SK-N-SH (cell line): ENCODE results near the gene LCMT1. TPM values are rescaled to one million over a fixed set of nuclear protein-coding genes. Genes with fewer than 3 reads are reported as not detected.

Experiments
- CTCF ChIA-PET: fragments of 300-600, 350-600 bp; formaldehyde crosslinking; extraction: SDS; loops from one replicate; lab custom pipeline; 2021; lab: Yijun Ruan, JAX
- POLR2A ChIA-PET: fragments of 350-600 bp; sonication (Branson Sonifier 250); formaldehyde crosslinking; extraction: SDS; loops from one replicate; lab custom pipeline; 2020; ENCODE audit warnings: antibody characterized with exemption, inconsistent platforms; lab: Yijun Ruan, JAX
- DNase-seq: peaks from one replicate; pipeline ENCODE4 v3.0.0; 2012
- H2AFZ ChIP-seq: fragments of 200-600 bp; sonication (generic); 2 replicates; pipeline ENCODE4 v1.8.1; 2016; ENCODE audit warnings: antibody characterized with exemption, mild to moderate bottlenecking, low read depth
- H3F3A ChIP-seq: fragments of 200-600 bp; sonication (generic); replicated peaks from 2 replicates; pipeline ENCODE3; 2016; ENCODE audit warnings: antibody characterized with exemption, mild to moderate bottlenecking; ENCODE audit not compliant: insufficient read depth
- H3K27ac ChIP-seq, 2 experiments: fragments of 200-500 bp in 1 of 2; fragments of 200-600 bp in 1 of 2; sonication (Bioruptor generic) in 1 of 2; sonication (generic), shearing (Covaris generic) in 1 of 2; 2 replicates each; pipeline versions ENCODE4 v1.5.1 to v1.6.1; 2014 to 2016; ENCODE audit warnings: low read depth in 2 of 2, inconsistent platforms in 1 of 2, low read length in 1 of 2, mild to moderate bottlenecking in 1 of 2, mixed read lengths in 1 of 2
- H3K27me3 ChIP-seq: fragments of 200-600 bp; sonication (generic), shearing (Covaris generic); 2 replicates; pipeline ENCODE4 v1.6.1; 2016; ENCODE audit warnings: mixed run types; ENCODE audit not compliant: insufficient read depth
- H3K36me3 ChIP-seq, 2 experiments: fragments of 200-500 bp in 1 of 2; fragments of 200-600 bp in 1 of 2; sonication (Bioruptor generic) in 1 of 2; sonication (generic) in 1 of 2; replicated peaks in 1 of 2; 2 replicates each; pipeline versions ENCODE3 to v1.5.1; 2014 to 2016; ENCODE audit warnings: low read length in 1 of 2, mild to moderate bottlenecking in 1 of 2; ENCODE audit not compliant: insufficient read depth in 2 of 2, control insufficient read depth in 1 of 2
- H3K4me1 ChIP-seq, 2 experiments: fragments of 200-500 bp in 1 of 2; fragments of 200-600 bp in 1 of 2; sonication (Bioruptor generic) in 1 of 2; sonication (generic), shearing (Covaris generic) in 1 of 2; 2 replicates each; pipeline versions ENCODE4 v1.5.1 to v1.6.1; 2014 to 2016; ENCODE audit warnings: low read depth in 1 of 2, low read length in 1 of 2, mixed run types in 1 of 2; ENCODE audit not compliant: insufficient read depth in 2 of 2, control insufficient read depth in 1 of 2
- H3K4me2 ChIP-seq: fragments of 200-600 bp; sonication (generic), shearing (Covaris generic); 2 replicates; pipeline ENCODE4 v1.6.1; 2017; ENCODE audit warnings: mixed run types
- H3K4me3 ChIP-seq, 2 experiments: fragments of 200-500 bp in 1 of 2; fragments of 200-600 bp in 1 of 2; sonication (Bioruptor generic) in 1 of 2; sonication (generic), shearing (Covaris generic) in 1 of 2; 2 replicates each; pipeline versions ENCODE4 v1.5.1 to v1.8.1; 2014 to 2016; ENCODE audit warnings: low read depth in 2 of 2, inconsistent platforms in 1 of 2, low read length in 1 of 2, mild to moderate bottlenecking in 1 of 2, mixed read lengths in 1 of 2, moderate library complexity in 1 of 2
- H3K79me2 ChIP-seq: fragments of 200-600 bp; sonication (generic); 2 replicates; pipeline ENCODE4 v1.8.1; 2017; ENCODE audit warnings: mild to moderate bottlenecking; ENCODE audit not compliant: insufficient read depth
- H3K9ac ChIP-seq: fragments of 200-600 bp; sonication (generic); 2 replicates; pipeline ENCODE4 v1.6.1; 2017; ENCODE audit warnings: mixed run types
- H3K9me2 ChIP-seq: fragments of 200-600 bp; sonication (generic); 2 replicates; pipeline ENCODE4 v1.6.1; 2017; ENCODE audit warnings: mixed run types
- H3K9me3 ChIP-seq: fragments of 200-600 bp; sonication (generic); 2 replicates; pipeline ENCODE4 v1.6.1; 2017; ENCODE audit warnings: mixed run types, mild to moderate bottlenecking, moderate library complexity
- H4K20me1 ChIP-seq: fragments of 200-600 bp; sonication (generic); 2 replicates; pipeline ENCODE4 v1.6.1; 2017; ENCODE audit warnings: mild to moderate bottlenecking, mixed run types; ENCODE audit not compliant: insufficient read depth
- CHD2 ChIP-seq: fragments of 150-350 bp; IDR thresholded peaks from 2 replicates; pipeline ENCODE4 v1.6.1; 2018; ENCODE audit warnings: low read length; ENCODE audit not compliant: partially characterized antibody
- EP300 ChIP-seq, 2 experiments: IDR thresholded peaks; 2 replicates each; pipeline versions ENCODE4 v1.4.0 to v1.6.1; 2012; ENCODE audit warnings: borderline replicate concordance in 1 of 2, low read depth in 1 of 2, low read length in 1 of 2
- EZH2phosphoT487 ChIP-seq: fragments of 200-600 bp; sonication (generic); IDR thresholded peaks from 2 replicates; pipeline ENCODE4 v1.6.1; 2017; ENCODE audit warnings: low read depth, mixed run types, mild to moderate bottlenecking, antibody characterized with exemption, moderate library complexity, borderline replicate concordance
- FOXM1 ChIP-seq: IDR thresholded peaks from 2 replicates; pipeline ENCODE4 v1.4.0; 2012; ENCODE audit warnings: low read depth, mild to moderate bottlenecking
- MXI1 ChIP-seq: IDR thresholded peaks from 2 replicates; pipeline ENCODE4 v1.6.1; 2012; ENCODE audit warnings: mild to moderate bottlenecking, low read depth, low read length, improper control_type of control experiment
- NFIC ChIP-seq: IDR thresholded peaks from 2 replicates; pipeline ENCODE4 v1.4.0; 2012; ENCODE audit warnings: borderline replicate concordance
- NRF1 ChIP-seq: IDR thresholded peaks from 2 replicates; pipeline ENCODE4 v1.6.1; 2012; ENCODE audit warnings: low read depth, mild to moderate bottlenecking, low read length
- POLR2AphosphoS5 ChIP-seq: IDR thresholded peaks from 2 replicates; pipeline ENCODE4 v1.6.1; 2012; ENCODE audit warnings: low read depth, low read length
- RAD21 ChIP-seq: IDR thresholded peaks from 2 replicates; pipeline ENCODE4 v1.6.1; 2012; ENCODE audit warnings: mild to moderate bottlenecking, low read length
- REST ChIP-seq: IDR thresholded peaks from 2 replicates; pipeline ENCODE4 v1.6.1; 2012; ENCODE audit warnings: mild to moderate bottlenecking, low read depth, low read length, moderate library complexity
- SMC3 ChIP-seq: IDR thresholded peaks from 2 replicates; pipeline ENCODE4 v1.6.1; 2012; ENCODE audit warnings: low read depth, low read length, improper control_type of control experiment
- TEAD4 ChIP-seq: IDR thresholded peaks from 2 replicates; pipeline ENCODE4 v1.4.0; 2012; ENCODE audit warnings: mild to moderate bottlenecking, borderline replicate concordance; ENCODE audit not compliant: insufficient read depth
- YY1 ChIP-seq: IDR thresholded peaks from 2 replicates; pipeline ENCODE4 v1.4.0; 2012; ENCODE audit warnings: low read depth, mild to moderate bottlenecking
- WGBS: methylation state at CpG from one replicate; pipeline ENCODE4 v1.1.6; 2017; ENCODE audit warnings: low lambda C conversion rate; 5-methylcytosine and 5-hydroxymethylcytosine counted together
- polyA plus RNA-seq, 3 experiments: library from polyadenylated mRNA; depleted of rRNA; stranded (reverse); fragments of >200 nt; gene quantifications; 2 replicates each; pipeline ENCODE4 v1.2.3, GENCODE V29; 2012
- TF ChIP-seq, protein P1 (sequence below): IDR thresholded peaks from 2 replicates; pipeline ENCODE4 v1.4.0; 2012; ENCODE audit warnings: low read depth, borderline replicate concordance
- TF ChIP-seq, protein P2 (sequence below): IDR thresholded peaks from 2 replicates; pipeline ENCODE4 v1.4.0; 2012; ENCODE audit warnings: low read depth

LCMT1 gene
- polyA plus RNA-seq, 1 of the 3 experiments (the other 2 are of a cell fraction), result 29.8 TPM

- Histone ChIP-seq H4K20me1 (no peaks in the 10 kb centered on the region), H3K36me3 (no peaks in the 10 kb centered on the region), H3K27me3 (no peaks in the 10 kb centered on the region), H3K4me3 (no peak overlapping the region), H2AFZ (no peak overlapping the region), H3K4me1 (no peaks in the 10 kb centered on the region), H3K9ac (no peak overlapping the region), H3K79me2 (no peaks in the 10 kb centered on the region), H3K9me3 (no peaks in the 10 kb centered on the region; the same call in 1 of the 2 replicates), H3K4me2 (no peak overlapping the region), H3K27ac (no peak overlapping the region), H3F3A (no peaks in the 10 kb centered on the region), H3K9me2 (no peaks in the 10 kb centered on the region)
- 80% methylated on average over 4 of the region's 5 CpGs for WGBS
- DNase-seq, result no peak
- CTCF ChIA-PET, result interaction anchor here (0.6 kb wide), 1 partner anchor 239 kb away, joined by 3 read pairs; no protein-coding TSS in a partner anchor
- POLR2A ChIA-PET, result no interaction called here
- TF ChIP-seq EZH2phosphoT487, result no peak
- no peak for TF ChIP-seq FOXM1
- no peak for TF ChIP-seq RAD21
- TF ChIP-seq REST, result no peak
- no peak for TF ChIP-seq SMC3
- no peak for TF ChIP-seq TEAD4
- TF ChIP-seq CHD2, result no peak
- no peak for TF ChIP-seq NFIC
- TF ChIP-seq POLR2AphosphoS5, result no peak
- TF ChIP-seq, protein P1, sequence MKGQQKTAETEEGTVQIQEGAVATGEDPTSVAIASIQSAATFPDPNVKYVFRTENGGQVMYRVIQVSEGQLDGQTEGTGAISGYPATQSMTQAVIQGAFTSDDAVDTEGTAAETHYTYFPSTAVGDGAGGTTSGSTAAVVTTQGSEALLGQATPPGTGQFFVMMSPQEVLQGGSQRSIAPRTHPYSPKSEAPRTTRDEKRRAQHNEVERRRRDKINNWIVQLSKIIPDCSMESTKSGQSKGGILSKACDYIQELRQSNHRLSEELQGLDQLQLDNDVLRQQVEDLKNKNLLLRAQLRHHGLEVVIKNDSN, result no peak
- TF ChIP-seq YY1, result no peak
Observed at GRCh38 chr16:25080420-25081131, 31.0 kb upstream of the LCMT1 start.

- TF ChIP-seq, protein P2, sequence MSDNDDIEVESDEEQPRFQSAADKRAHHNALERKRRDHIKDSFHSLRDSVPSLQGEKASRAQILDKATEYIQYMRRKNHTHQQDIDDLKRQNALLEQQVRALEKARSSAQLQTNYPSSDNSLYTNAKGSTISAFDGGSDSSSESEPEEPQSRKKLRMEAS, result no peak
- TF ChIP-seq MXI1, result no peak
- TF ChIP-seq NRF1, result no peak
- no peak for TF ChIP-seq EP300 (IDR thresholded peaks at IDR 0.05; ENCODE audit: borderline replicate concordance in 1 of 2, low read depth in 1 of 2, low read length in 1 of 2)
- TF ChIP-seq FOXM1, result no peak
- TF ChIP-seq, all 33 proteins: peak for 0
- no peak for DNase-seq
- POLR2A ChIA-PET, result no interaction called here
Observed at GRCh38 chr16:25081702-25082101, 29.8 kb upstream of the LCMT1 start.

More at GRCh38 chr16:25081702-25082101, 29.8 kb upstream of the LCMT1 start:
- no peak overlapping the region for H2AFZ ChIP-seq
- H3F3A ChIP-seq, result no peaks in the 10 kb centered on the region
- CTCF ChIA-PET, result no interaction called here
- no peaks in the 10 kb centered on the region for H3K27me3 ChIP-seq
- H3K9me2 ChIP-seq, result no peaks in the 10 kb centered on the region
- H3K36me3 ChIP-seq, result no peaks in the 10 kb centered on the region
- H3K79me2 ChIP-seq, result no peaks in the 10 kb centered on the region
- no peak overlapping the region for H3K27ac ChIP-seq
- H3K9me3 ChIP-seq, result no peaks in the 10 kb centered on the region; the same call in 1 of the 2 replicates
- H3K4me2 ChIP-seq, result no peak overlapping the region
- no peak overlapping the region for H3K9ac ChIP-seq
- 84% methylated on average over 9 of the region's 9 CpGs for WGBS
- H3K4me1 ChIP-seq, result no peaks in the 10 kb centered on the region
- no peak overlapping the region for H3K4me3 ChIP-seq
- H4K20me1 ChIP-seq, result no peaks in the 10 kb centered on the region
